Ascending aorta (tissue), 2 donors: ENCODE results near the gene AARS2. TPM values are rescaled to one million over a fixed set of nuclear protein-coding genes. Genes with fewer than 3 reads are reported as not detected.

Experiments used
- DNase-seq, 2 donors: peaks; one replicate each; pipeline ENCODE4 v3.0.0-alpha.2; 2019; ENCODE audit warnings: low spot score in 2 of 2
- H3K27ac ChIP-seq, 2 donors: fragments of 200-600 bp; sonication (generic); one replicate each; pipeline ENCODE4 v1.5.1; 2016 to 2017; ENCODE audit warnings: mild to moderate bottlenecking in 1 of 2
- H3K27me3 ChIP-seq: fragments of 200-600 bp; sonication (generic); one replicate; pipeline ENCODE4 v1.5.1; 2017
- H3K36me3 ChIP-seq, 2 donors: fragments of 200-600 bp; sonication (generic); one replicate each; pipeline ENCODE4 v1.5.1; 2016
- H3K4me1 ChIP-seq, 2 donors: fragments of 200-600 bp; sonication (generic); one replicate each; pipeline ENCODE4 v1.5.1; 2016 to 2017; ENCODE audit warnings: mild to moderate bottlenecking in 1 of 2
- H3K4me3 ChIP-seq, 2 donors: fragments of 200-600 bp; sonication (generic); one replicate each; pipeline ENCODE4 v1.5.1; 2016 to 2017; ENCODE audit warnings: mild to moderate bottlenecking in 1 of 2
- H3K9me3 ChIP-seq, 2 donors: fragments of 200-600 bp; sonication (generic); one replicate each; pipeline ENCODE4 v1.5.1; 2016
- intact Hi-C: fragments of 100-400 bp; cut with DNase I; formaldehyde crosslinking; loops from one replicate; pipeline ENCODE4 v1.15.1; 2023
- total RNA-seq: library from RNA; depleted of rRNA; stranded (reverse); fragments of >200 nt; gene quantifications from one replicate; pipeline ENCODE4 v1.1.0, GENCODE V29; 2016
- TF ChIP-seq, protein P1 (sequence below), 3 experiments: fragments of 200-600 bp in 2 of 3; fragments of 450-650 bp in 1 of 3; sonication (generic) in 2 of 3; IDR thresholded peaks; one replicate each; pipeline ENCODE4 v1.5.1; 2016 to 2019; ENCODE audit warnings: antibody characterized with exemption in 3 of 3, mild to moderate bottlenecking in 1 of 3, moderate library complexity in 1 of 3

Gene AARS2
- total RNA-seq, 1 donor from 2014 or later = 4.5 TPM

DNA sequence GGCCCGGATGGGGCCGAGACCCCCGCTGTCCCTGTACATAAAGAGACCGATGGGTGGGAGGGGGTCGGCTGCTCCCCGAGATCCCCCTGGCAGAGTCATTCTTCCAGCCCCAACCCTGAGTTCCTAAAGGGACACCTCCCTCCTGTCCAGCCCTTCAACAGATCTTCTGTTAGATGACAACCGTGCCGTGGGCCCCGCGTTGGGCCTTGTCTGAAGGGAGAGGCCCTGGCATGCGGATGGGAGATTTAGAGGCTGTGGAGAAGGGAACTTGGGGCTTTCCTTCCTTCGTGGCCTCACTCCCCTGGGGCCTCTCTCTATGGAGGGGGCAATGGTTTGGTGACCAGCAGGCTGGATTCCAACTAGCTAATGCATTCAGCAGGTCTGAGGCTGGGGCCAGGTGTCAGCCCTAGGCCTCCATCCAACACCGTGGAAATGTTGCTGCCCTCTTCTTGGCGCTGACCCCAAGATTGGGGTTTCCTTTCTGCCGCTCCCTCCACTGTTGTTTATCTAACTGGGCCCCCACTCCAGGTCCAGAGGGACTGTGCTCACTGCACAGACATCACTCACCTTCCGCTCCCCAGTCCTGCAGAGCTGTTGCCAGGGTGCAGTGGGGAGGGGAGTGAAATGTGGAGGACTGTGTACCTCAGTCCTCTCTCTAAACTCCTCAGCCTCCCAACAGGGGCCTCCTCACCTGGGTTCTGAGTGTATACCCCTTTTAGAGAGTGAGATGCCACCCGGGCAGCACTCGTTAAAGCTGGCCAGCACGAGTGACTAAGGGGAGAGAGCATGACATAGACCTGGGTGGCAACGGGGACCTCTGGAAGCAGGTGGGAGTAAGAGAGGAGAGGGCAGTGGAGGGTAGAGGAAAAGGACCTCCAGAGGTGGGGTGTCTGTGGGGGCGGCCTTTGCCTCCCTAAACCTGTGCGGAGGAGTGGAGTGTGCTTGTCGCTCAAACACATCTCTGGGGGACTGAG lies 36.2 kb downstream of the AARS2 start:
- peaks cover 13% of the 10 kb centered on the region for H3K27me3 ChIP-seq
- TF ChIP-seq, protein P1, sequence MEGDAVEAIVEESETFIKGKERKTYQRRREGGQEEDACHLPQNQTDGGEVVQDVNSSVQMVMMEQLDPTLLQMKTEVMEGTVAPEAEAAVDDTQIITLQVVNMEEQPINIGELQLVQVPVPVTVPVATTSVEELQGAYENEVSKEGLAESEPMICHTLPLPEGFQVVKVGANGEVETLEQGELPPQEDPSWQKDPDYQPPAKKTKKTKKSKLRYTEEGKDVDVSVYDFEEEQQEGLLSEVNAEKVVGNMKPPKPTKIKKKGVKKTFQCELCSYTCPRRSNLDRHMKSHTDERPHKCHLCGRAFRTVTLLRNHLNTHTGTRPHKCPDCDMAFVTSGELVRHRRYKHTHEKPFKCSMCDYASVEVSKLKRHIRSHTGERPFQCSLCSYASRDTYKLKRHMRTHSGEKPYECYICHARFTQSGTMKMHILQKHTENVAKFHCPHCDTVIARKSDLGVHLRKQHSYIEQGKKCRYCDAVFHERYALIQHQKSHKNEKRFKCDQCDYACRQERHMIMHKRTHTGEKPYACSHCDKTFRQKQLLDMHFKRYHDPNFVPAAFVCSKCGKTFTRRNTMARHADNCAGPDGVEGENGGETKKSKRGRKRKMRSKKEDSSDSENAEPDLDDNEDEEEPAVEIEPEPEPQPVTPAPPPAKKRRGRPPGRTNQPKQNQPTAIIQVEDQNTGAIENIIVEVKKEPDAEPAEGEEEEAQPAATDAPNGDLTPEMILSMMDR (IDR thresholded peaks at IDR 0.05) = no peak
- no peak overlapping the region for H3K27ac ChIP-seq
- DNase-seq = no peak
- intact Hi-C loops = no loop called here
- no peak overlapping the region for H3K4me3 ChIP-seq
- H3K4me1 ChIP-seq = no peaks in the 10 kb centered on the region
- no peaks in the 10 kb centered on the region for H3K36me3 ChIP-seq
- H3K9me3 ChIP-seq = no peaks in the 10 kb centered on the region

DNA sequence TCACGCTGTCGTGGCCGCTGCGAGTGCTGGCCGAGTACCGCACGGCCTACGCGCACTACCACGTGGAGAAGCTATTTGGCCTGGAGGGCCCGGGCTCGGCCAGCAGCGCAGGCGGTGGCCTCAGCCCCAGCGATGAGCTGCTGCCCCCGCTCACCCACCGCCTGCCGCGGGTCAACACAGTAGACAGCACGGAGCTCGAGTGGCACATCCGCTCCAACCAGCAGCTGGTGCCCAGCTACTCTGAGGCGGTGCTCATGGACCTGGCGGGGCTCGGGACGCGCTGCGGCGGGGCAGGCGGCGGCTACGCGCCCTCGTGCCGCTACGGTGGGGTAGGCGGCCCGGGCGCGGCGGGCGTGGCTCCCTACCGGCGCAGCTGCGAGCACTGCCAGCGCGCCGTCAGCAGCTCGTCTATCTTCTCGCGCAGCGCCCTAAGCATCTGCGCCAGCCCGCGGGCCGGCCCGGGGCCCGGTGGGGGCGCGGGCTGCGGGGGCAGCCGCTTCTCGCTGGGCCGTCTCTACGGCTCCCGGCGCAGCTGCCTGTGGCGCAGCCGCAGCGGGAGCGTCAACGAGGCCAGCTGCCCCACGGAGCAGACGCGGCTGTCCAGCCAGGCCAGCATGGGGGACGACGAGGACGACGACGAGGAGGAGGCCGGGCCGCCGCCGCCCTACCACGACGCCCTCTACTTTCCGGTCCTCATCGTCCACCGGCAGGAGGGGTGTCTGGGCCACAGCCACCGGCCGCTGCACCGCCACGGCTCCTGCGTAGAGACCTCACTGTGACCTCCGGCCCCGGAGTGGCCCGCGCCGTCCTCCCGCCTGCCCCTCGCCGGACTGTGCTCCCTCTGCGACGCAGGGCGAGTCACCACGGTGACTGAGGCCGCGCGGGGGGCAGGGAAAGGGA lies 37.1 kb downstream of the AARS2 start:
- Histone ChIP-seq H3K4me1 (no peaks in the 10 kb centered on the region), H3K36me3 (no peaks in the 10 kb centered on the region), H3K27ac (no peak overlapping the region), H3K4me3 (peak overlapping the region; percentile 37 to 63), H3K9me3 (no peaks in the 10 kb centered on the region), H3K27me3 (peaks cover 13% of the 10 kb centered on the region)
- intact Hi-C loops = no loop called here
- no peak for DNase-seq
- TF ChIP-seq, protein P1 (IDR thresholded peaks at IDR 0.05) = no peak

DNA sequence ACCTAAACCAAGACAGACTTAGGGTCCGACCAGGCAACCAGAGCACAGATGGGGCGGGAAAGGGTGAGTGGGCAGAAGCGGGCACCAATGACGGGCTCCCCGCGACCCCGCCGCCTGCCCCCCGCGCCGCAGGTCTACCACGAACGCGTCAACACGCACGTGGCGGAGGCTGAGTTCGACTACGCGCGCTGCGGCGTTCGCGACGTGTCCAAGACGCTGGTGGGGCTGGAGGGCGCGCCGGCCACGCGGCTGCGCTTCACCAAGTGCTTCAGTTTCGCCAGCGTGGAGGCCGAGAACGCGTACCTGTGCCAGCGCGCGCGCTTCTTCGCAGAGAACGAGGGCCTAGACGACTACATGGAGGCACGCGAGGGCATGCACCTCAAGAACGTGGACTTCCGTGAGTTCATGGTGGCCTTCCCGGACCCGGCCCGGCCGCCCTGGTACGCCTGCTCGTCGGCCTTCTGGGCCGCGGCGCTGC lies 37.8 kb downstream of the AARS2 start:
- no peak for DNase-seq
- peaks cover 15% of the 10 kb centered on the region for H3K27me3 ChIP-seq
- TF ChIP-seq, protein P1 (IDR thresholded peaks at IDR 0.05) = no peak
- H3K9me3 ChIP-seq = no peaks in the 10 kb centered on the region
- intact Hi-C loops = no loop called here
- no peak overlapping the region for H3K27ac ChIP-seq
- peaks cover 0 to 2% of the 10 kb centered on the region in 2 donors for H3K4me1 ChIP-seq
- peak overlapping the region; percentile 37 to 63 for H3K4me3 ChIP-seq
- H3K36me3 ChIP-seq = no peaks in the 10 kb centered on the region

DNA sequence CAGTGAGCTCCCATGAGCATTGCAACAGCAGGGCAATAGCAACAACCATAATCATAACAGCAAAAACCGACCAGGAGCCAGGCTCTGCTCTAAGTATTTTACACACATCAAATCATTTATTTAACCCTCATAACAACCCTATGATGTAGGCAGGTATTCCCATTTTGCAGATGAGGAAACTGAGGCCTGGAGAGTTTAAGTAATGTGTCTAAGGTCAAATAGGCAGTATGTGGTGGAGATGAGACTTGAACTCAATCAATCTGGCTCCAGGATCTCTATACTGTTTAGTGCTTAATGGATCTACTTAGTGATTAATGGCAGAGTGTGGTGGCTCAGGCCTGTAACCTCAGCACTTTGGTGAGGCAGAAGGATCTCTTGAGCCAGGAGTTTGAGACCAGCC lies 39.5 kb downstream of the AARS2 start:
- Histone ChIP-seq H3K27me3 (peaks cover 19% of the 10 kb centered on the region), H3K27ac (no peak overlapping the region), H3K36me3 (no peaks in the 10 kb centered on the region), H3K4me1 (peaks cover 0 to 2% of the 10 kb centered on the region in 2 donors), H3K9me3 (no peaks in the 10 kb centered on the region), H3K4me3 (no peak overlapping the region)
- DNase-seq = no peak
- TF ChIP-seq, protein P1 (IDR thresholded peaks at IDR 0.05) = no peak
- intact Hi-C loops = no loop called here

DNA sequence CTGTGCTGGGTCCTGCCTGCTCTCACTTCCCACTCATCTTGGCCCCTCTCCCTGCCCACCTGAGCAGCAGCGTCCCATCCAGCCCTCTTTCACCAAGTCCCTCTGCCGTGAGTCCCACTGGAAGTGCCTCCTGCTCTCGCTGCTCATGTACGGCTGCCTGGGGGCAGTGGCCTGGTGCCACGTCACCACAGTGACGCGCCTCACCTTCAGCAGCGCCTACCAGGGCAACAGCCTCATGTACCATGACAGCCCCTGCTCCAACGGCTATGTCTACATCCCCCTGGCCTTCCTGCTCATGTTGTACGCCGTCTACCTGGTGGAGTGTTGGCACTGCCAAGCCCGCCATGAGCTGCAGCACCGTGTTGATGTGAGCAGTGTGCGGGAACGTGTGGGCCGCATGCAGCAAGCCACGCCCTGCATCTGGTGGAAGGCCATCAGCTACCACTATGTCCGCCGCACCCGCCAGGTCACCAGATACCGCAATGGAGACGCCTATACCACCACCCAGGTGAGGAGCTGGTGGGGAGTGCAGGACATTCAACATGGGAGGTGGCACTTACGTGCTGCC lies 40.1 kb downstream of the AARS2 start:
- peaks cover 0 to 2% of the 10 kb centered on the region in 2 donors for H3K4me1 ChIP-seq
- TF ChIP-seq, protein P1 (IDR thresholded peaks at IDR 0.05) = no peak
- no peak overlapping the region for H3K4me3 ChIP-seq
- H3K9me3 ChIP-seq = no peaks in the 10 kb centered on the region
- H3K27ac ChIP-seq = no peak overlapping the region
- peaks cover 19% of the 10 kb centered on the region for H3K27me3 ChIP-seq
- intact Hi-C loops = no loop called here
- DNase-seq = no peak
- H3K36me3 ChIP-seq = no peaks in the 10 kb centered on the region
